ENCODE measurements around the gene MYCL.

Gene MYCL

GRCh38 chr1:39852214-39852791, 49.4 kb downstream of the MYCL start:
- no peak for DNase-seq (ENCODE audit: low read depth in 2 of 2)

- DNase-seq (ENCODE audit: low read depth in 2 of 2), result no peak
Measured at GRCh38 chr1:39850606-39851216, 51.0 kb downstream of the MYCL start.

- DNase-seq (ENCODE audit: low read depth in 2 of 2), result no peak
Measured at GRCh38 chr1:39849203-39849602, 52.5 kb downstream of the MYCL start.

- no peak for DNase-seq (ENCODE audit: low read depth in 2 of 2)
Measured at GRCh38 chr1:39847940-39848339, 53.8 kb downstream of the MYCL start.

- no peak for DNase-seq (ENCODE audit: low read depth in 2 of 2)
Measured at GRCh38 chr1:39846796-39847195, 54.9 kb downstream of the MYCL start.

- peak; percentile 61 to 66 for DNase-seq (ENCODE audit: low read depth in 2 of 2)
Measured at GRCh38 chr1:39845569-39846566, 55.8 kb downstream of the MYCL start.
